Activated B cell treated with CpG ODN at 0.5 μM for 24 hours (primary cell): ENCODE data around the gene NRIP2. TPM values are rescaled to one million over a fixed set of nuclear protein-coding genes. Genes with fewer than 3 reads are reported as not detected.

ENCODE experiments used
- ATAC-seq: fragments of 200-7000 bp; cut with Tn5 transposase; one replicate; pipeline ENCODE4 v1.10.0; 2021; ENCODE audit warnings: low read depth, mild to moderate bottlenecking, moderate library complexity
- CTCF ChIA-PET: fragments of 350-600 bp; sonication (Branson Sonifier 250); formaldehyde crosslinking; loops from one replicate; lab custom pipeline; 2021; ENCODE audit warnings: antibody characterized with exemption; lab: Charles Lee
- POLR2A ChIA-PET: fragments of 350-600 bp; sonication (Branson Sonifier 250); formaldehyde crosslinking; loops from one replicate; lab custom pipeline; 2021; ENCODE audit warnings: antibody characterized with exemption; lab: Charles Lee
- DNase-seq: peaks from one replicate; pipeline ENCODE4 v3.0.0; 2022
- H3K27ac Mint-ChIP-seq: one replicate; pipeline ENCODE4 v1.8.0; 2020; ENCODE audit warnings: mixed read lengths
- H3K27me3 Mint-ChIP-seq: one replicate; pipeline ENCODE4 v1.8.0; 2021; ENCODE audit warnings: mixed read lengths
- H3K36me3 Mint-ChIP-seq: one replicate; pipeline ENCODE4 v1.8.0; 2021; ENCODE audit warnings: low read depth, mixed read lengths
- H3K4me1 Mint-ChIP-seq: one replicate; pipeline ENCODE4 v1.8.0; 2021; ENCODE audit warnings: mixed read lengths
- H3K4me3 Mint-ChIP-seq: one replicate; pipeline ENCODE4 v1.8.0; 2020; ENCODE audit warnings: mild to moderate bottlenecking, mixed read lengths
- H3K9me3 Mint-ChIP-seq: one replicate; pipeline ENCODE4 v1.8.0; 2020; ENCODE audit warnings: mixed read lengths
- intact Hi-C: fragments of 100-400 bp; cut with micrococcal nuclease; formaldehyde crosslinking; loops from one replicate; pipeline ENCODE4 v1.15.1; 2024
- total RNA-seq: library from RNA; stranded (reverse); gene quantifications from 2 replicates; pipeline ENCODE4 v1.2.3, GENCODE V29; 2022
- TF ChIP-seq, protein P1 (sequence below): fragments of 200-600 bp; IDR thresholded peaks from one replicate; pipeline ENCODE4 v1.8.0; 2022; ENCODE audit warnings: antibody characterized with exemption, mild to moderate bottlenecking

The NRIP2 gene
- total RNA-seq, 1 donor from 2014 or later = not detected

DNA sequence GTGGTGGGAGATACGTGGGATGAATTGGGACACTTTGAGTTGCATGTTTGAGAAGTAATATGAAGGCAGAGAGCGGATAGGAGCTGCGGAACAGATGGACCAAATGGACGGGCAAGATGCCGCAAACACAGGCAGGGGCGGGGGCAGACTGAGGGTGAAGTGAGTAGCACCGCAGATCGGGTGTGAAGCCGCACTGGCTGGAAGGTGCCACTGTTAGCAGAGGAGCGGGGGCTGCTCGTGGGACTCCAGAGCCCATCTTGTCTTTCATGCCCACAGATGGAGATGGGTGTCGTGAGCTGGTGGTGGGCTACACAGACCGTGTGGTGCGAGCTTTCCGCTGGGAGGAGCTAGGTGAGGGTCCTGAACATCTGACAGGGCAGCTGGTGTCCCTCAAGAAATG is 15.0 kb downstream of the NRIP2 start:
- Mint-ChIP-seq H3K4me1 (peaks cover 6% of the 10 kb centered on the region), H3K9me3 (no peaks in the 10 kb centered on the region), H3K4me3 (no peak overlapping the region), H3K27me3 (no peaks in the 10 kb centered on the region), H3K27ac (no peak overlapping the region), H3K36me3 (peaks cover 79% of the 10 kb centered on the region)
- TF ChIP-seq, protein P1, sequence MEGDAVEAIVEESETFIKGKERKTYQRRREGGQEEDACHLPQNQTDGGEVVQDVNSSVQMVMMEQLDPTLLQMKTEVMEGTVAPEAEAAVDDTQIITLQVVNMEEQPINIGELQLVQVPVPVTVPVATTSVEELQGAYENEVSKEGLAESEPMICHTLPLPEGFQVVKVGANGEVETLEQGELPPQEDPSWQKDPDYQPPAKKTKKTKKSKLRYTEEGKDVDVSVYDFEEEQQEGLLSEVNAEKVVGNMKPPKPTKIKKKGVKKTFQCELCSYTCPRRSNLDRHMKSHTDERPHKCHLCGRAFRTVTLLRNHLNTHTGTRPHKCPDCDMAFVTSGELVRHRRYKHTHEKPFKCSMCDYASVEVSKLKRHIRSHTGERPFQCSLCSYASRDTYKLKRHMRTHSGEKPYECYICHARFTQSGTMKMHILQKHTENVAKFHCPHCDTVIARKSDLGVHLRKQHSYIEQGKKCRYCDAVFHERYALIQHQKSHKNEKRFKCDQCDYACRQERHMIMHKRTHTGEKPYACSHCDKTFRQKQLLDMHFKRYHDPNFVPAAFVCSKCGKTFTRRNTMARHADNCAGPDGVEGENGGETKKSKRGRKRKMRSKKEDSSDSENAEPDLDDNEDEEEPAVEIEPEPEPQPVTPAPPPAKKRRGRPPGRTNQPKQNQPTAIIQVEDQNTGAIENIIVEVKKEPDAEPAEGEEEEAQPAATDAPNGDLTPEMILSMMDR = no peak
- DNase-seq (no peak), ATAC-seq (no peak)
- POLR2A ChIA-PET = interaction anchor here (0.6 kb wide), 2 partner anchors 25 to 42 kb away, joined by 4 to 5 read pairs; partner anchors contain the start of gene FKBP4
- CTCF ChIA-PET = no interaction called here
- intact Hi-C loops = no loop called here

DNA sequence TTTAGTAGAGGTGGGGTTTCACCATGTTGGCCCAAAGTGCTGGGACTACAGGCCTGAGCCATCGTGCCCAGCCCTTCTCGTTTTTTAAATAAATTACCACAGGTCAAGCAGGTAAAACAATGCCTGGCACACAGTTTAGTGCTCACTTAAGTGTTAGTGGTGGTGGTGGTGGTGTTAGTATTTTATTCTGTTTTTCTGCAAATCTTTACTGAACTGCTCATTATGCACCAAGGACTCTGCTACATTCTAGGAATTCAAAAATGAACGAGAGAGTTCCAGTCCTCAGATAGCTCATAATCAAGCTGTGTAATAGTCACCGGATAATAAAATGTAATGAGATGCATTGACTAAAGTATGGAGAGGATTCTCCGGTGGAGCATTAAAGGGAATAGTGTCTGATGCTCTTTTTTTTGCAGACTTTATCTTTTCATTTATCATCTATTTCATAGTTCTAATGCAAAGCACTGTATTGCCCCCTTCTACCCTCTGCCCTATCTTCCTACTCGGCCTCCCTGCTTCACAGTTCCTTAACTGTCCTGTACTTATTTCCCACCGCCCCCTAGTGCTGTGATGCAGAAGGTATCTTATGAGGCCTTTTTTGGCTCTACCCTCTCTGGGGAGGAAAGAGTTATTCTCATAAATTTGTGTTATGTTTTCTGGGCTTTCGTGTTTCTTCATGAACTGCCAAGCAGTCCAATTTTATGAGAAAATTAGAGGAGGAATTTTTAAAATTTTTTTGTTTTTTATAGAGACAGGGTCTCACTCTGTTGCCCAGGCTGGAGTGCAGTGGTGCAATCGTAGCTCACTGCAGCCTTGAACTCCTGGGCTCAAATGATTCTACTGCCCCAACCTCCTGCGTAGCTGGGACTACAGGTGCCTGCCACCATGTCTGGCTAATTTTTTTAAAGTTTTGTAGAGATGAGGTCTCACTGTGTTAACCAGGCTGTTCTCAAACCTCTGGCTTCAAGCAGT is 21.3 kb downstream of the NRIP2 start:
- Mint-ChIP-seq H3K27me3 (no peaks in the 10 kb centered on the region), H3K4me3 (peak overlapping the region; percentile 100), H3K4me1 (peaks cover 36% of the 10 kb centered on the region), H3K27ac (peak overlapping the region; percentile 99), H3K9me3 (no peaks in the 10 kb centered on the region), H3K36me3 (peaks cover 34% of the 10 kb centered on the region)
- ChIA-PET CTCF (interaction anchor here (0.7 to 1.2 kb wide), 3 partner anchors 13 to 130 kb away, joined by 3 read pairs; no protein-coding TSS in a partner anchor), POLR2A (interaction anchor here (0.8 to 2.9 kb wide), 4 partner anchors 18 to 123 kb away, joined by 3 to 36 read pairs (median 8); partner anchors contain the start of genes FKBP4 and TULP3)
- no peak for DNase-seq
- ATAC-seq = peak; percentile 13
- intact Hi-C loops = loop anchor here (1.0 kb wide), 2 partner anchors 77 to 130 kb away; partner anchors contain the start of gene TULP3
- TF ChIP-seq, protein P1 = peak; percentile 26

DNA sequence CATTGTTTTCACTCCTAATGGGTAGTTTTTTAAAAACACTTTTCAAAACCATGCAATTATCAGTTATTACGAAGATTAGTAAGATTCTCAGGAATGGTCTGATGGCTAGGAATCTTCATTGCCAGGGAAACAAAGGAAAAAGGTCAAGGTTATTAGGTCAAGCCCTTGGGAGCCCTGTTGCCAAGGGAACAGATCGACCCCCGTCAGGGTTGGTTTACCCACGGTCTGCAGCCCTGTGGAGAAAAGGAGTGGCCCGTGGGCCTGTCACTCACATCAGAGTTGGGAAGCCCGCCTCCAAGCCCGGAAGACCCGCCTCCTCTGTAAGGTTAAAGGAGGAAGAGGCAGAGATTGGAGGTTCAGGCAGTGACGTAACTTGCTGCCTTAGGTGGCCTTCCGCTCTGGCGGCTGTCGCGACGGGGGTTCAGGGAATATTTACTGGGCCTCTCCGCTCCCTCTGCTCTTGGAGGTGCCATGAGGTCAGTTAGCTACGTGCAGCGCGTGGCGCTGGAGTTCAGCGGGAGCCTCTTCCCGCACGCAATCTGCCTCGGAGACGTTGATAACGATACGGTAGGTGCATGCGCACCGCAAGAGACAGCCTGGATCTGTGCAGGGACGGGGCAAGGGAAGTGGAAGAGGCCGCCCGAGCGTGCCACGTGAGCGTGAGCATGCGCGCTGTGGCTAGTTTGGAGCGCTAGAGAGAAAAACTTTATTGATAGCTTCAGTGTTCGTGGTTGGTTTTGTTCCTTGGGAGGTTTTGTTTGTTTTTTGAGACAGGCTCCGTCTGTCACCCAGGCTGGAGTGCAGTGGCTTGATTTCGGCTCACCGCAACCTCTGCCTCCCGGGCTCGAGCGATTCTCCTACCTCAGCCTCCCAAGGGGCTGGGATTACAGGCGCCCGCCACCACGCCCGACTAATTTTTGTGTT is 22.3 kb downstream of the NRIP2 start, which contains the start of gene ITFG2:
Gene ITFG2 (plus strand): TSS at position 379 of the 924 bp plus-strand sequence. CDS start 93 bp downstream, at position 472.
- TF ChIP-seq, protein P1 = no peak
- Mint-ChIP-seq H3K27ac (peak within 1 kb of the TSS; percentile 99), H3K4me1 (peaks cover 33% of the 10 kb centered on the region), H3K36me3 (peaks cover 25% of the 10 kb centered on the region), H3K4me3 (peak within 1 kb of the TSS; percentile 100), H3K9me3 (no peaks in the 10 kb centered on the region), H3K27me3 (no peaks in the 10 kb centered on the region)
- ChIA-PET POLR2A (interaction anchor here (0.6 to 2.9 kb wide), 5 partner anchors 14 to 122 kb away, joined by 3 to 36 read pairs (median 8); partner anchors contain the start of genes FKBP4 and TULP3), CTCF (interaction anchor here (1.0 kb wide), 1 partner anchor 129 kb away, joined by 3 read pairs; no protein-coding TSS in a partner anchor)
- peak; percentile 88 for DNase-seq
- intact Hi-C loops = loop anchor here (1.0 kb wide), 6 partner anchors 17 to 808 kb away; partner anchors contain the start of genes DCP1B, FOXM1, RHNO1 and TULP3
- ATAC-seq = peak; percentile 95

DNA sequence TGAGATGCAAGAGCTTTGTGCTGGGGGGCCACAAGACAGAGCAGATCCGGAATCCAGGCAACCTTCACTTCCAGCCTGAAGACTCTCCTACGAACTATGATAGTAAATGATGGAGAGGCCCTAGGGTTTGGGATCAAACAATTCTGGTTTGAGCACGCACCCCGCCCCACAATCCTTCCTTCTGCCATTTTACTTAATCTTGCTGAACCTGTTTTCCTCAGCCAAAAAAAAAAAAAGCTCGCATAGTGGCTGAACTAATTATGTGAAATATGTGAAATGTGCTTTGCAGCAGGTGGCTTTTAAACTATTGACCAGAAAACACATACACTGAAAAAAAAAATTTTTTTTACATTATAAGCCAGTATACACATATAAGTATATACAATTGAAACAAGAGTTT is 23.0 kb downstream of the NRIP2 start:
- ATAC-seq (no peak), DNase-seq (no peak)
- Mint-ChIP-seq H3K27me3 (no peaks in the 10 kb centered on the region), H3K36me3 (peaks cover 24% of the 10 kb centered on the region), H3K9me3 (no peaks in the 10 kb centered on the region), H3K4me3 (peak overlapping the region; percentile 100), H3K4me1 (peaks cover 33% of the 10 kb centered on the region), H3K27ac (peak overlapping the region; percentile 99)
- intact Hi-C loops = loop anchor here (1.0 kb wide), 4 partner anchors 16 to 808 kb away; partner anchors contain the start of genes DCP1B, FOXM1 and RHNO1
- TF ChIP-seq, protein P1 = no peak
- ChIA-PET POLR2A (interaction anchor here (0.6 to 2.9 kb wide), 3 partner anchors 12 to 17 kb away, joined by 3 to 36 read pairs (median 4); partner anchors contain the start of gene FKBP4), CTCF (no interaction called here)
